Activated CD4-positive, alpha-beta T cell treated with anti-CD3 and anti-CD28 coated beads, Interleukin-10, Interleukin-2, amounts not matched to agents 100 ng/mL and 50 ng/mL, durations not matched to agents 16 hours and 8 hours (primary cell): ENCODE measurements around the gene TXNRD2.
"Not testable (repeated sequence)": the region's sequence is repeated elsewhere in the genome, so short reads cannot be mapped to it uniquely, and the experiment has no call there.

Experiments
- DNase-seq: peaks from one replicate; pipeline ENCODE4 v3.0.0-alpha.2; 2020

Gene TXNRD2

DNA sequence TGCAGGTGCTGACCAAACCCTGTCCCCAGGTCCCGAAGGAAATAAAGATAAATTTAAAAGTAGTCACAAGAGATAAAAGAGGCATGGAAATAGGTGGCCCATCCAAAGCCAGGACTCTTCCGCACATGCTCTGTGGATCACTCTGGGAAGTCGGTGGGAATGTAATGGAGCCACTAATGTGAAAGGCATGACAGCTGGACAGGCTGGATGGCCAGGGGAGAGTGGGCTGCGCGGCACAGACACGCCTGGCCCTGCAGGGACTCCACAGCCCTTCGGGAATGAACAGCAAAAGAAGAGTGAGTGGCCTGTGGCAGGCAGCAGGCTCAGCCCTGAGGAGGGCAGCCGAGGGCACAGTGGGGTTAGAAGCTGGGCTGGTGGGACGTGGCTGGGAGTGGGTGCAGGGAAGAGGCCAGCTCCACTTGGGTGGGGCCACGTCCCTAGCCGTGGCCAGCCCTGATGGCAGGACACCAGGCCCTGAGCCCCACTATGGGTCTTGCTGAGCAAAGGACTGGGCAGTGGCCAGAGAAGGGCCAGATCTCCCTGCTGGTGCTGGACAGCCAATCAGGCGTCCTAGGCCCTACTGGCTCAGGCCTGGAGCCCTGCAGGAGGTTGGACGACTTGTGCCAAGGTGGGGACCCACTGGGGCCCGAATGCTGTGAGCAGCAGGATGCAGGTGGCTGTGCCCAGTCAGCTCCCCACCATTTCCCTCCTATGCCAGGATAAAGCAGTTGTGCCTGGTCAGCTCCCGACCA lies 55.6 kb downstream of the TXNRD2 start:
- no peak for DNase-seq

DNA sequence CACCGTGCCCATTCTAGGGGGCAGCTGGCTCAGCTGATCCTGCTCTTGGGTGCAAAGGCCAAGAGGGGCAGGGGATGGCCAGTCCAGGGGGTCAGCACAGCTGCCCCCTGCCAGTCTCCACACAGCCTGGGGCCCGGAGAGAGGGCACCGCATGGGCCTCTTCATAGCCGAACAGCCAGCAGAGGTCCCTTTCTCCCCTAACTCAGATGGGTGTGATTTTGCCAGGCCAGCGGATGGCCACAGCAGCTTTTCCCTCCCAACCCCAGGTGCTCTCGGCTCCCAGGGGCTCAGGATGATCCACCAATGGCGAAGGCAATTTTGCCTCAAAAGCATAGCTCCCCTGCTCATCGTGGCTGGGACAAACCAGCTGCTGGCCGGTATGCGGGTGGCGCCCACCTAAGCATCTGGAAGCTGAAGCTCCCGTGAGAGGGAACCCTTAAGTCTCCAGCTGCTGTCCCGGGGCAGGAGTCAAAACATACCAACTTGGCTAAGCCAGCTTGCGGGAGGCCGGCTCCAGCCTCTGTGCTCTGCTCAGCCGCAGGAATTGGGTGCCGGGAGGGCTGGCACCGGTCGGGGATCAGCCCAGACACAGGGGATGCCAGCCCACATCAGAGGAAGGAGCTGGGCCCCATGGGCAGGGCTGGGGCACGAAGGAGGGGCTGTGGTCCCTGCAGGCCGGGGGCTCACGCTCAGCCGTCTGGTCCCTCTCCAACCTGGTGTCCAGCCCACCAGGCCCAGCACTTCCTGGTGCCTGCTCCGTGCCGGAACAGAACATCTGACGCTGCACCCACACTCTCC lies 56.5 kb downstream of the TXNRD2 start:
- DNase-seq = no peak

- DNase-seq = no peak
Measured at GRCh38 chr22:19884161-19884953, 57.3 kb downstream of the TXNRD2 start.

DNA sequence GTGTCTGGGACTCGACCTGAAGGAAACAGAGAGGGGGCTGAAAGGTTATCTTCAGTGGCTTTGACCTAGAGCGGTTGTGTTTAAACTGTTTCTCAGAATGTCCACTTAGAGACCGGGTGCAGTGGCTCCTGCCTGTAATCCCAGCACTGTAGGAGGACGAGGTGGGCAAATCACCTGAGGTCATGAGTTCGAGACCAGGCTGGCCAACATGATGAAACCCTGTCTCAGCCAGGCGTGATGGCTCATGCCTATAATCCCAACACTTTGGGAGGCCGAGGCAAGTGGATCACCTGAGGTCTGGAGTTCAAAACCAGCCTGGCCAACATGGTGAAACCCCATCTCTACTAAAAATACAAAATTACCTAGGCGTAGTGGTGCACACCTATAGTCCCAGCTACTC lies 58.2 kb downstream of the TXNRD2 start:
- DNase-seq = not testable (repeated sequence)

DNA sequence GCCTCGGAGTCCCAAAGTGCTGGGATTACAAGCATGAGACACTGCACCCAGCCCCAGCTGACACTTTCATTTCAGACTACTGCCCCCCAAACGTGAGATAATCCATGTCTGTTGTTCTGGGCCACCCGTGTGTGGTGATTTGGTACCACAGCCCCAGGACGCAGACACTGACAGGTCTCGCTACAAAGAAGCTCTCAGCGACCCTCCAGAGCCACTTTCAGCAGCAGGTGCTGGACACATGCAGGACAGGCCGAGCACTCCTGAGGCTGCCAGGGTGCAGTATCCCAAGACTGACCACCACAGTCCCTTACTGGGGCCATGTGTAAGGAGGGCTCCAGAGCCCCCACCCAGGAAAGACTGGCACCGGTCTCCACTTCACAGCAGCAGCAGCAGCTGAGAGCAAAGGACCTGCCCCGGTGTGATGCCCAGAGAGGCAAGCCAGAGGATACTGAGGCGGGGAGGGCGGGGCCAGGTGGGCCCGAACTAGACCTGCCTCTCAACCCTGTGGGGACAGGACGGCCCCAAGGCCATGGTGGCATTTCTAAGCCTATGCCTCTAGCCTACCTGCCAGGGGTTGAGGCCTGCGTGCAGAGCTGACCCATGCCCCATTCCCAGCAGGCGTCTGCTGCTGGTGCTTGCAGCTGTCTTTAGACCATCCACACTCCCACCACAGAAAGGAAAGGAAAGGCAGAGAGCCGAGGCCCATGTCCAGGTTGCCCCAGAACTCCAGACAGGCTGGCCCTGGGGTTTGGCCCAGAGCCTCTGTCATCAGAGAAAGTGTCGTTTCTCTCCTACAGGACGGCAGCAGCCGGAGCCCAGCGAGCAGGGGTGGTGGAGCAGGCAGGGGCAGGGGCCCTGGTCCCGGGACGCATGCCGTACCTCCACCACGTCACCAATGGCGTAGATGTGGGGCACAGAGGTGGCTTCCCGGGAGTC lies 58.9 kb downstream of the TXNRD2 start:
- no peak for DNase-seq

GRCh38 chr22:19880786-19881569 lies 60.6 kb downstream of the TXNRD2 start:
- DNase-seq = no peak

GRCh38 chr22:19879992-19880785 lies 61.4 kb downstream of the TXNRD2 start:
- DNase-seq = no peak

DNA sequence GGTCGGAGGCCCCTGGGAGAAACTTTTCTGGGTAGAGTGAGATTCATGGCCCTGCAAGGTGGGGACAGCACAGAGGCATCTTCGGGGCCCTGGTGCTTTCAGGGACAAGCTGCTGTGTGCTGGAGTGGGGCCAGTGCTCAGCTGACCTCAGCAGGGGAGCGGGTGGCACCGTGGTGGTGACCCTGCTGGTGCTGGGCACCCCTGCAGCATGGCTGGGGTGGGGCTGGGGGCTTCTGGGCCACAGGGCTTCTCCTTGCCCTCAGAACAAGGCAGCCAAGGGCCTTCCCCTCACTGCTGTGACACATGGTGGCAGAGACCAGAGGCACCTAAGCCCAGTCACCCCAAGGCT lies 62.0 kb downstream of the TXNRD2 start:
- no peak for DNase-seq

- DNase-seq = no peak
Measured at GRCh38 chr22:19879246-19879570, 62.4 kb downstream of the TXNRD2 start.

GRCh38 chr22:19878461-19879245 lies 63.0 kb downstream of the TXNRD2 start:
- no peak for DNase-seq

DNA sequence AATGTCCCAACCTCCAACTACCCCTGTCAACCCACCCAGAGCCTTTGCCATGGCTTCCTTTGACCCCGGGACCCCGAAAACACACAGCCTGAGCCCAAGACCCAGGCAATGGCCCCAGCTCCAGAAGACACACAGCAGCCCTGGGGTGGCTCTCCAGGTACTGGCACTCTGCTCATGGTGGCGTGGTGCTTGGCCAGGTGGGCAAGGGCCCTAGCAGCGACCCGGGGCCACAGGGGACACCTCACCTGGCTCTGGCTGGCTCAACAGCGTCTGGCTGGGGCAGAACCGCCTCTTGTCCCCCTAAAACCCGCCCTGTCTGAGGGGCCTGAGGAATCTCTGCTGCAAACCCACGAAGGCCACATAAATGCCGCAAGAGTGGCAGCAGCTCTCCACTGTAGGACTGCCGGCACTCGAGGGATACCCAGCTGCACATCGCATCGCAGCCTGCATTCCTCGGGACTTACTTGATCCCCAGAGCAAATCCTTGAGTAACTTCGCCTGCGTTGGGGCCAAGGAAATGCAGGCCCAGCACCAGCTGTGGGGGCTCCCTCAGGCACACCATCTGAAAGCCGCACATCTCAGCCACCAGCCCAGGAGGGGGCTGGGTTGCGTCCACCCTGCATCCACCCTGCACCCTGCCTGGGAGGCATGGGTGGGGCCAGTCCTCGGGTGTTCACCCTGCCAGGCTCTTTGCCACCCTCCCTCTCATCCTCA lies 63.8 kb downstream of the TXNRD2 start:
- no peak for DNase-seq

- DNase-seq = no peak
Measured at GRCh38 chr22:19876941-19877625, 64.5 kb downstream of the TXNRD2 start.

- no peak for DNase-seq
Measured at GRCh38 chr22:19876314-19876940, 65.2 kb downstream of the TXNRD2 start.

- DNase-seq = no peak
Measured at GRCh38 chr22:19875531-19876313, 65.9 kb downstream of the TXNRD2 start.

DNA sequence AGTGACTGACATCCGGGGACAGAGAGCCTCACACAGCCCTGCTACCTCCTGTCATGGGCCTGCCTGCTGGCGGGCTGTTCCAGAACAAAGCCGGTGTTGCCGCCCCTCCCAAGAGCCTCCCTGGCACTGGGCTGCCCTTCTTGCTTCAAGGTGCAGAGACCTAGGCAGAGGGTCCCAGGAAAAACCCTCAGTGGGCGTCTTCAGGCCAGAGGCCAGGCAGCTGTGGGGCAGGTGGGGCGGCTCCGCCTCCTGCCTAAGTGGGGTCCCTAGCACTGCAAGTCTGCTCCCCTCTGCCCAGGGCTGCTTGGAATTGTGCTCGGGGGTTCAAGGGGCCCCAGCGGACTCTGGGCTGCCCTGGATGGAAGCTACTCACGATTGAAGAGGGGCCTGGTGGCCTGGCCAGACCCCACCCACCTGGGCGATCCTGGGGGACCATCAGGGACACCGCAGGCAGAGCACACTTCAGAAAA lies 66.5 kb downstream of the TXNRD2 start:
- DNase-seq = no peak

- DNase-seq = no peak
Measured at GRCh38 chr22:19874307-19875060, 67.1 kb downstream of the TXNRD2 start.

DNA sequence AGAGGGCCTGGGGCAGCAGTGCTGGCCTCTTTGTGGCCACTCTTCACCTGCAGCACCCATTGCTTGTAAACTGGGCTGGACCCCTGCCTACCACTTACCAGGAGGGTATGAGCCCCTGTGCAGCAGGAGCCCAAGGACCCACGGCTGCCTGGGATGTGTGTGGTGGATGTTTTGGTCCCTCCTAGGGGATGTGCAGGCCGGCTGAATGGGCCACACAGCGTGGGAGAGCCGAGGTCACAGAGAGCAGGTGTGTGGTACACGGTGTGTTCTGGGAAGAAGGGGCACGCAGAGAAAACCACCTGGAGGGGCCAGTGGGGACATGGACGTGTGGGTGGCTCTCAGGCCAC lies 67.7 kb downstream of the TXNRD2 start:
- DNase-seq = no peak
